Measurements from ENCODE around the gene CDH20. TPM values are rescaled to one million over a fixed set of nuclear protein-coding genes. Genes with fewer than 3 reads are reported as not detected.

CDH20 gene
- total and polyA plus RNA-seq, 12 donors, result 0.07 to 0.39 (median 0.08) TPM; not detected in 8

DNA sequence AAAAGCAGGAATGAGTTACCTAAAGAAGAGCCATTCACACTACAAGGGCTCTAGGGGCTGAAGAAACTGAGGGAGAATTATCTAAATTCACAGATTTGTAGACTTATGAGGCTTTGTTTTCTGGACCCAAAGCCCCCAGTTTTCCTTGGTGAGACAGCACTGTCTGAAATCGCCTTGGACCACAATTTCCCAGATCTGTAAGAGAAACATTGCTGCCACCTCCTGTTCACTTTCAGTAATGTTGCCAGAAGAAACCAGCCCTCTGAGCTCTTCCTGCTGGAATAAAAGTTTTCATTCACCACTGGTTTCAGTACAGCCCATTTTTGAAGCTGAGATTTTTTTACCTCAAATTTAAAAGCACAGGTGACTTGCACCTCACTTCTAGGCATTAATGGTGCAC is 169.2 kb downstream of the CDH20 start:
- Histone ChIP-seq H3K27ac (no peak overlapping the region), H3K9me3 (no peaks in the 10 kb centered on the region), H3K4me1 (peaks cover 0 to 3% (median 0%) of the 10 kb centered on the region in 9 donors), H3K36me3 (no peaks in the 10 kb centered on the region), H3K4me3 (no peak overlapping the region), H3K27me3 (peaks cover 0 to 9% (median 0%) of the 10 kb centered on the region in 7 donors)
- TF ChIP-seq, protein P1, sequence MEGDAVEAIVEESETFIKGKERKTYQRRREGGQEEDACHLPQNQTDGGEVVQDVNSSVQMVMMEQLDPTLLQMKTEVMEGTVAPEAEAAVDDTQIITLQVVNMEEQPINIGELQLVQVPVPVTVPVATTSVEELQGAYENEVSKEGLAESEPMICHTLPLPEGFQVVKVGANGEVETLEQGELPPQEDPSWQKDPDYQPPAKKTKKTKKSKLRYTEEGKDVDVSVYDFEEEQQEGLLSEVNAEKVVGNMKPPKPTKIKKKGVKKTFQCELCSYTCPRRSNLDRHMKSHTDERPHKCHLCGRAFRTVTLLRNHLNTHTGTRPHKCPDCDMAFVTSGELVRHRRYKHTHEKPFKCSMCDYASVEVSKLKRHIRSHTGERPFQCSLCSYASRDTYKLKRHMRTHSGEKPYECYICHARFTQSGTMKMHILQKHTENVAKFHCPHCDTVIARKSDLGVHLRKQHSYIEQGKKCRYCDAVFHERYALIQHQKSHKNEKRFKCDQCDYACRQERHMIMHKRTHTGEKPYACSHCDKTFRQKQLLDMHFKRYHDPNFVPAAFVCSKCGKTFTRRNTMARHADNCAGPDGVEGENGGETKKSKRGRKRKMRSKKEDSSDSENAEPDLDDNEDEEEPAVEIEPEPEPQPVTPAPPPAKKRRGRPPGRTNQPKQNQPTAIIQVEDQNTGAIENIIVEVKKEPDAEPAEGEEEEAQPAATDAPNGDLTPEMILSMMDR (IDR thresholded peaks at IDR 0.05), result peak; percentile 31 to 78 (median 68)
- WGBS, 2 donors, result 4% methylated on average over 1 of the region's 1 CpG
- DNase-seq, result peak in 1 of 2 donors; percentile 44
- peak in 6 of 8 donors; percentile 50 to 62 (median 56) for ATAC-seq
- intact Hi-C loops (cut with DNase I), result loop anchor here (1.0 to 10.0 kb wide), 17 partner anchors 180 to 1518 kb away; no protein-coding TSS in a partner anchor

DNA sequence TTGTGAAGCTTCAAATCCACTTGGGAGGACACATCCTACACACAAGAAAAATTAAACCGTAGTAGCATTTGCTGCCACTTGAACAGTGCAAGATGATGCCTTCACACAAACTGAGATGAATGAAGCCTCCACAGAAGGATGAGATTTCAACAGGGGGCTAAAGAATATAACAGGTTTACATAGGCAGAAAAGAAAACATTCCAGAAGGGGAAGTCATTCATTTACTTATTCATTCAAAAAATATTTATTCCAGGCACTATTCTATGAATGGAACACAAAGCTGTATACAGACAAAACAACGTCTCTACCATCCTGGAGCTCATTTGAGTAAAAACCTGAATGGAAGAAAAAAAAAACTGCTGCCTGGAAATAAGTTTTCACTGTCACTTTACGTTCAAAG is 170.5 kb downstream of the CDH20 start:
- no peaks in the 10 kb centered on the region for H3K9me3 ChIP-seq
- no peaks in the 10 kb centered on the region for H3K36me3 ChIP-seq
- H3K27me3 ChIP-seq, result peaks cover 0 to 8% (median 0%) of the 10 kb centered on the region in 7 donors
- H3K27ac ChIP-seq, result no peak overlapping the region
- WGBS, 2 donors, result 49 to 54% methylated on average over 3 of the region's 3 CpGs
- TF ChIP-seq, protein P1 (IDR thresholded peaks at IDR 0.05), result no peak
- intact Hi-C loops (cut with DNase I), result loop anchor here (2.0 to 10.0 kb wide), 16 partner anchors 181 to 1519 kb away; no protein-coding TSS in a partner anchor
- ATAC-seq (no peak), DNase-seq (no peak)
- H3K4me3 ChIP-seq, result no peak overlapping the region
- peaks cover 0 to 3% (median 0%) of the 10 kb centered on the region in 9 donors for H3K4me1 ChIP-seq

DNA sequence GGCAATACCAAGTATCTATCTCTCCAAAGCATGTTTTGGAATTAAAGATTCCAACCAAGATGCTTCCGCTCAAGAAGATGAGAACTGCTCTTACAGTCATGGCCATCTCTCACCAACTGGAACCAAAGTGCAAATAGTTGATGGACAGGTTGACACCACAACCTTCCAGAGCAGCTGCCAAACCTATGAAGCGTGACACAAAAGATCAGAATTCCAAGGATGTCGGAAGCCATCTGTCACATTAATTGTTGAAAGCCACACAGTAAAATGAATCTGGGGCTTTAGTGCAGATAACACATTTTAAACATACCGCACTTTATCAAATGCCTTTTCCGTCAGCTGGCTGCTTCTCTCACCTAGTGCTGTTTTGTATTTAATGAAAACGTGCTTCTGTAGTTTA is 195.7 kb downstream of the CDH20 start:
- DNase-seq (no peak), ATAC-seq (no peak)
- Histone ChIP-seq H3K27ac (no peak overlapping the region), H3K4me3 (no peak overlapping the region), H3K9me3 (no peaks in the 10 kb centered on the region), H3K36me3 (no peaks in the 10 kb centered on the region), H3K4me1 (peaks cover 0 to 3% (median 0%) of the 10 kb centered on the region in 9 donors), H3K27me3 (no peaks in the 10 kb centered on the region)
- 43 to 66% methylated on average over 6 of the region's 6 CpGs for WGBS, 2 donors
- intact Hi-C loops (cut with DNase I), result no loop called here
- TF ChIP-seq, protein P1 (IDR thresholded peaks at IDR 0.05), result no peak

DNA sequence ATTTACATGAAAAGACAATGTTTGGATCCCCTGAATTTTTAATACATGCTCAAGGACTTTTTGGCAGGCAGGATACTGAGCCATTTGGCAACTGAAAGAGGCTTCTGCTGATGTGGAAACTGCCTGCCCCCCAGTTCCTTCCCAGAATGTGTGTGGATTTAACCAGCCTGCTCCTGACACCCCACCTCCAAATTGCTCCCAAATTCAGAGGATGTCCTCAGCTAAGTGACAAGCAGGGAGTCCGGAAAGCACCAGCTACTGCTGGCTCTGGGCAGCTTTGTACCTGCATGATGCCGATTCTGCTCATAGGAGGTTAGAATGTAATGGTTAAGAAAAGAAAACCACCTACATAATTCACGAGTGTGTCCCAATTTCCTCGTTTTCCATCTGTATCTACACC is 197.5 kb downstream of the CDH20 start:
- intact Hi-C loops (cut with DNase I), result no loop called here
- H3K36me3 ChIP-seq, result no peaks in the 10 kb centered on the region
- H3K27ac ChIP-seq, result no peak overlapping the region
- TF ChIP-seq, protein P1 (IDR thresholded peaks at IDR 0.05), result no peak
- H3K27me3 ChIP-seq, result no peaks in the 10 kb centered on the region
- peaks cover 0 to 3% (median 0%) of the 10 kb centered on the region in 9 donors for H3K4me1 ChIP-seq
- no peak for DNase-seq
- no peak overlapping the region for H3K4me3 ChIP-seq
- ATAC-seq, result no peak
- no peaks in the 10 kb centered on the region for H3K9me3 ChIP-seq
- 77 to 80% methylated on average over 4 of the region's 4 CpGs for WGBS, 2 donors
